Cardiac muscle cell (in vitro differentiated cells and primary cell): ENCODE measurements around the gene FSTL4. TPM values are rescaled to one million over a fixed set of nuclear protein-coding genes. Genes with fewer than 3 reads are reported as not detected.

Source experiments
- DNase-seq, 2 donors: peaks; one replicate each; pipeline versions ENCODE4 v3.0.0 to v3.0.0-alpha.2; 2010 to 2017; ENCODE audit warnings: low read depth in 1 of 2, low spot score in 1 of 2
- H3K27ac ChIP-seq: fragments of 200-600 bp; sonication (generic); 2 replicates; pipeline ENCODE4 v1.5.1; 2016
- H3K27me3 ChIP-seq: fragments of 200-600 bp; sonication (generic); 2 replicates; pipeline ENCODE4 v1.6.0; 2016; ENCODE audit warnings: control low read depth
- H3K36me3 ChIP-seq: fragments of 200-600 bp; sonication (generic); 2 replicates; pipeline ENCODE4 v1.5.1; 2016; ENCODE audit warnings: control low read depth
- H3K4me1 ChIP-seq: fragments of 200-600 bp; sonication (generic); 2 replicates; pipeline ENCODE4 v1.8.1; 2017; ENCODE audit warnings: low read depth, mild to moderate bottlenecking, mixed run types
- H3K4me3 ChIP-seq: fragments of 200-600 bp; sonication (generic); 2 replicates; pipeline ENCODE4 v1.5.1; 2016; ENCODE audit warnings: mild to moderate bottlenecking
- H3K9me3 ChIP-seq: fragments of 200-600 bp; sonication (generic); 2 replicates; pipeline ENCODE4 v1.5.1; 2017; ENCODE audit warnings: low read depth, mild to moderate bottlenecking, control low read depth
- CTCF ChIP-seq: IDR thresholded peaks from 2 replicates; pipeline ENCODE4 v1.5.1; 2012; ENCODE audit warnings: low read depth, mild to moderate bottlenecking, low read length
- polyA plus RNA-seq: library from polyadenylated mRNA; unstranded; fragments of >200 nt; fragmentation: Nextera tagmentation; extraction: Ambion mirVana; gene quantifications from 2 replicates; pipeline ENCODE4 v1.2.1, GENCODE V29; 2016
- total RNA-seq: library from RNA; depleted of rRNA; stranded (reverse); fragments of >200 nt; gene quantifications from 2 replicates; pipeline ENCODE4 v1.2.3, GENCODE V29; 2016

The FSTL4 gene
- total and polyA plus RNA-seq, 2 experiments from 2014 or later: 0.06 TPM; not detected in 1

GRCh38 chr5:133458435-133458834 lies 153.9 kb downstream of the FSTL4 start:
- TF ChIP-seq CTCF: no peak
- no peak for DNase-seq
- H3K9me3 ChIP-seq: no peaks in the 10 kb centered on the region
- no peaks in the 10 kb centered on the region for H3K36me3 ChIP-seq
- H3K4me1 ChIP-seq: no peaks in the 10 kb centered on the region
- H3K27ac ChIP-seq: no peak overlapping the region
- no peak overlapping the region for H3K4me3 ChIP-seq
- H3K27me3 ChIP-seq: no peaks in the 10 kb centered on the region

DNA sequence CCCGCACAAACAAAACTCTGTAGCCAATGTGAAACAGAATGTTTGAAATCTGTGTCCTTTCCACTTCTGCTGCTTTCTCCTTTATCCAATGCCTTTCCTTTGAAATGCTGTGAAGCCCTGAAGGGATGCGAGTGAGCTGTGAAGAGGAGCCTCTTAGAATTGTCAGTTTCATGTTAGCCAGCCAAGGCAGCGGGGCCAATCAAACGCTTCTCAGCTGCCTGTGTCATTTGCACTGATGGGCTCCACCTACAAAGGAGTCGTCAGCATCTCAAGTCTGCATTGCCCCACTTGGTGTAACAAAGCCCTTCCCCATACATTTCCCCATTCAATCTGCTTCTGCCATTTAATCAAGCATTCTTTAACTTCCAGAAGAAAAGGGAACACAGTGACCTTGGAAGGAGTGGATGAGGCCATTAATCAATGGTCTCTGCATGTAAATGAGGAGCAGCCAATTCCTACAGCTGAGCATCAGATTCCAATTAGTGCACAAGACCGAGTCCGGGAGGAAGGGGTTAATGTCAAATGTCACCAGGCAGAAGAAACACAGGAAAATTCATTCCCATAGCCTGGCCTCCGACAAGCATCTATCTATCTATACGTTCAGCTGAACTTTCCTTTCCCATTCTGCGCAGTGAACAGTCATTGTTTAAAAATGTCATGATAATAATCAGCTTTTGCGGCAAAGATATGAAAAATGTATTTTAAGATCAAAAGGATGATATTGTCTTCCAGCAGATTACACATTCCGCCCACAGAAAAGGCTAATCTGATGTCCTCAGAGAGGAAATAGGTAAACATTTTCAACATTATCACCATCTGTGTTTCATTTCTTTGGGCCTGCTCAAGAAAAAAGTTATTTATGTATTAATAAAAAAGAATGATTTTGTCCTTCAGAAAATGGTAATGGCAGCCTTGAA lies 154.6 kb downstream of the FSTL4 start:
- Histone ChIP-seq H3K27ac (no peak overlapping the region), H3K36me3 (no peaks in the 10 kb centered on the region)
- no peak for TF ChIP-seq CTCF

DNA sequence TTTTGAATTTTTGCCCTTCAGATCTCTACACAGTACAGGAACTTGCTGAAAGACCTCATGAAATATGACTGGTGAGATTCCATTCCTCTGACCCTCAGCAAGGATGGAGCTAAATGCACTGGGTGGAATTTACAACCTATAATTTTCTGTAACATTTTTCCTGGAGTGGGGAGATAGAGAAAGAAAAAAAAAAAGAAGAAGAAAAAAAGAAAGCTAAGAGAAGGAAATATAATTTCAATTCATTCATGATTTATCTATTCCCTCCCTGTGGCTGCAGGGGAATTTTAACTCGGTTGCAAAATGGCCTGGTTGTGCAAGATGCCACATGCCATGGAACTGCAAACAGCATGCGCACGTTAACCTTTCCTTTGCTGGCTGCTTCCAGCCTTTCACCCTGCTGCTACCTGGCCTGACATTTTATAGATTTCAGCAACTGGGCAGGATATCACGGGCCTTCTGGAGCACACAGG lies 155.4 kb downstream of the FSTL4 start:
- Histone ChIP-seq H3K36me3 (no peaks in the 10 kb centered on the region), H3K4me3 (no peak overlapping the region), H3K4me1 (no peaks in the 10 kb centered on the region), H3K9me3 (no peaks in the 10 kb centered on the region), H3K27ac (no peak overlapping the region), H3K27me3 (no peaks in the 10 kb centered on the region)
- TF ChIP-seq CTCF: no peak
- peak in 1 of 2 donors; percentile 54 for DNase-seq

More for the DNA sequence above, 154.6 kb downstream of the FSTL4 start:
- H3K9me3 ChIP-seq: no peaks in the 10 kb centered on the region
- H3K27me3 ChIP-seq: no peaks in the 10 kb centered on the region
- DNase-seq: peak in 1 of 2 donors; percentile 16
- no peak overlapping the region for H3K4me3 ChIP-seq
- H3K4me1 ChIP-seq: no peaks in the 10 kb centered on the region

DNA sequence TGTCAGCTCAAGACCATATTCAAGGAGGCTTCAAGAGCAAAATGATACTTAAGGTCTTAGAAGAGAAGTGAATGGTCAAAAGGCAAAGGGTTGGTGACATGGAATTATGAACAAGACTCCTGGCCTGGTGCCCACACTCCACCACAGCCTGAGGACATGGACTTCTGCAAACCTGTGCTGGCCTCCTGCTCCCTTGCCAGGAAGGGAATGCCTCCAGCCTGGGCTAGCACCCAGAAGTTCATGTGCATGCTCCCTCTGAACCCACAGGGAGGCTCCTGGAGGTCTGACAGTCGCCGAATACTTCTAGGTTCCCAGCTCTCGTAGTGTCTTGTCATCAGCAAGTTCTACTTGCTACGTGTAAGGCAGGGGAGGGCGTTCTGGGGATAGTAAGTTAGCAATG lies 156.7 kb downstream of the FSTL4 start:
- Histone ChIP-seq H3K4me3 (no peak overlapping the region), H3K27me3 (no peaks in the 10 kb centered on the region), H3K27ac (no peak overlapping the region), H3K36me3 (no peaks in the 10 kb centered on the region), H3K4me1 (no peaks in the 10 kb centered on the region), H3K9me3 (no peaks in the 10 kb centered on the region)
- DNase-seq: no peak
- no peak for TF ChIP-seq CTCF

DNA sequence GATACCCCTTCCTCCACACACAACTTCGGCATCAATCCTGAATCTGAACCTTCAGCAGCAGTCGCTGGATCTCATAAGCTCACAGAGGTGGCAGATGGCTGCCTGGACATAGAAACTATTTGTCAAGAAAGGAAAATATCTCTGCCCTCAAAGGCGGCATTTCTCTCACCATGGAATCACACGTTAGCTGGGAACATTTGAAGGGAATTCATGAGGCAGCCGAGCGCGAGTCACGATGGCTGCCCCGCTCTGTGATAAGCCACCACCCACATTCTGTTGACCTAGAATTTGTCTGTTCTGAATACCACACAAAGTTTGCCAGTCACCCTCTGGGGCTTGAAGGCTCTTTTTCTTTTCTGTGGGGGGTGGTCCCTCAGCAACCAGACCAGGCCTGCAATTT lies 157.9 kb downstream of the FSTL4 start:
- TF ChIP-seq CTCF: no peak
- H3K4me1 ChIP-seq: no peaks in the 10 kb centered on the region
- no peak overlapping the region for H3K27ac ChIP-seq
- DNase-seq: no peak
- no peaks in the 10 kb centered on the region for H3K27me3 ChIP-seq
- H3K4me3 ChIP-seq: no peak overlapping the region
- H3K36me3 ChIP-seq: no peaks in the 10 kb centered on the region
- H3K9me3 ChIP-seq: no peaks in the 10 kb centered on the region
